ENCODE measurements around the gene GALNT13.
A peak's percentile ranks its signal among the peaks of the same experiment; 100 is the strongest.

GALNT13 gene

DNA sequence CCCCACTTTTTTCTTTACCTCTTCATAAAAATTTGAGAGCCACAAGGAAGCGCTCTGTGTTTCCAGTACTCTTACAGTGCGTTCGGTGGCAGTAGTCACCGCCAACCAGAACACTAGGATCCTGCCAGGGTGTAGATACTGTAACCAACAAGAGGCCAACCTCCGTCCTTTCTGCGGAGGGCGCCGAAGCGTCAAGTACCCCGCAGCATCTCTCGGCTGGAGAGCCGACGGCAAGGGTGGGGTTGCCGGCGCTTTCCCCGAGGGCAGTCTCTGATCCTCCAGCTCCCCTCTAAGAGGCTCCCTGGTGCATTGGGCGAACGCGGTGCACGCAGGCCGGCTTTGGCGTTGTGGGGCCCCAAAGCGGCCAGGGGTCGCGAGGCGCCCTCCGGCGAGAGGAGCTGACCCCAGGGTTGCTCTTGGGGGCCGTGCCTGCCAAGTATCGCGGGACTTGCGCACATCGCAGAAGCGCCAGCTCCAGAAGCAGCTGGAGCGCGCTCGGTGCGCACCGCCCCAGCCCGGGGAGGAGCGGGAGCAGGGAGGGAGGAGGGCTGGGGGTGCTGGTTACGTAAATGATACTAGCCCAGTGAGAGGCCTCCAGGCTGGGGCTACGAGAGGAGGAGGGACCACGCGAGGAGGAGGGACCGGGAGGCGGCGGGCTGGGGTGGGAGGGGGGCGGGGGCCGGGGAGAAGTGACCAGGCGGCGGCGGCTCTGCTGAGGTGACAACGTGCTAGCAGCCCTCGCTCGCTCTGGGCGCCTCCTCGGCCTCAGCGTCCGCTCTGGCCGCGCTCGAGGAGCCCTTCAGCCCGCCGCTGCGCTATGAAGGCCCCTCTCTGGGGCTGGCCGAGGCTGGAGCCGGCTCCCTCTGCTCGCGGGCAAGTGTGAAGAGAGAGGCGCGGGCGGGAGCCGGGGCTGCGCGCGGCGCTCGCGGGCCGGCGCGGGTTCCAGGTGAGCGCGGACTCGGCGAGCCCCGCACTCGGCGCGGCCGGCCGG, at the start of gene GALNT13:
Gene GALNT13, plus strand, starts transcription at position 692 of the 991 bp plus-strand sequence.
- Histone ChIP-seq H3K9me3 (ENCODE audit: control insufficient read depth in 5 of 5, low read length in 5 of 5) (no peaks in the 10 kb centered on the region), H3K27ac (ENCODE audit: low read depth, low read length) (no peak within 1 kb of the TSS), H3K36me3 (ENCODE audit: control insufficient read depth in 5 of 5, insufficient read depth in 5 of 5, low read length in 5 of 5) (no peaks in the 10 kb centered on the region), H3K4me3 (ENCODE audit: low read depth in 1 of 5, low read length in 5 of 5) (peak within 1 kb of the TSS; percentile 57 to 86 (median 70)), H3K9ac (ENCODE audit: low read length in 5 of 5) (peak within 1 kb of the TSS in 2 of 5 donors; percentile 32 to 66), H3K27me3 (ENCODE audit: control insufficient read depth in 5 of 5, insufficient read depth in 4 of 5, low read length in 5 of 5) (peaks cover 0 to 13% (median 2%) of the 10 kb centered on the region in 5 donors), H3K4me1 (ENCODE audit: control insufficient read depth in 5 of 5, insufficient read depth in 5 of 5, low read length in 5 of 5) (peaks cover 0 to 28% (median 22%) of the 10 kb centered on the region in 5 donors)

DNA sequence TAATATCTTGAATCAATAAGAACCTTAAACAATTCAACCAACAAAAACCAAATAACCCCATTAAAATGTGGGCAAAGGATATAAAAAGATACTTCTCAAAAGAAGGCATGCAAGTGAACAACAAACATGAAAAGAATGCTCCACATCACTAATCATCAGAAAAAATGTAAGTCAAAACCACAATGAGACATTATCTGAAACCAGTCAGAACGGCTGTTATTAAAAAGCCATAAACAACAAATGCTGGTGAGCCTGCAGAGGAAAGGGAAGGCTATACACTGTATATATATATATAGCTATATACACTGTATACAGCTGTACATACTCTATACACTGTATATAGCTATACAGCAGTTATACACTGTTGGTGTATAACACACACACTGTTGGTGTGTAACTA, 47.8 kb upstream of the GALNT13 start:
- H3K9me3 ChIP-seq (ENCODE audit: control insufficient read depth in 5 of 5, low read length in 5 of 5) = peaks cover 0 to 3% (median 0%) of the 10 kb centered on the region in 5 donors
- H3K36me3 ChIP-seq (ENCODE audit: control insufficient read depth in 5 of 5, insufficient read depth in 5 of 5, low read length in 5 of 5) = no peaks in the 10 kb centered on the region
- no peak overlapping the region for H3K4me3 ChIP-seq (ENCODE audit: low read depth in 1 of 5, low read length in 5 of 5)
- no peaks in the 10 kb centered on the region for H3K27me3 ChIP-seq (ENCODE audit: control insufficient read depth in 5 of 5, insufficient read depth in 4 of 5, low read length in 5 of 5)
- no peak overlapping the region for H3K9ac ChIP-seq (ENCODE audit: low read length in 5 of 5)
- H3K4me1 ChIP-seq (ENCODE audit: control insufficient read depth in 5 of 5, insufficient read depth in 5 of 5, low read length in 5 of 5) = no peaks in the 10 kb centered on the region
- no peak overlapping the region for H3K27ac ChIP-seq (ENCODE audit: low read depth, low read length)

DNA sequence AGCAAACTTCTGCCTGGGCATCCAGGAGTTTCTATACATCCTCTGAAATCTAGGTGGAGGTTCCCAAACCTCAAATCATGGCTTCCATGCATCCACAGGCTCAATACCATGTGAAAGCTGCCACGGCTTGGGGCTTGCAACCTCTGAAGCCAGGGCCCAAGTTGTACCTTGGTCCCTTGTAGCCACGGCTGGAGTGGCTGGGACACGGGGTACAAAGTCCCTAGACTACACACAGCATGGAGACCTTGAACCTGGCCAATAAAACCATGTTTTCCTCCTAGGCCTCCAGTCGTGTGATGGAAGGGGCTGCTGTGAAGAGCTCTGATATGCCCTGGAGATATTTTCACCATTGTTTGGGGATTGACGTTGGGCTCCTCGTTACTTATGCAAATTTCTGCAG, 43.4 kb upstream of the GALNT13 start:
- Histone ChIP-seq H3K9me3 (ENCODE audit: control insufficient read depth in 5 of 5, low read length in 5 of 5) (peaks cover 0 to 3% (median 0%) of the 10 kb centered on the region in 5 donors), H3K36me3 (ENCODE audit: control insufficient read depth in 5 of 5, insufficient read depth in 5 of 5, low read length in 5 of 5) (no peaks in the 10 kb centered on the region), H3K4me1 (ENCODE audit: control insufficient read depth in 5 of 5, insufficient read depth in 5 of 5, low read length in 5 of 5) (no peaks in the 10 kb centered on the region), H3K4me3 (ENCODE audit: low read depth in 1 of 5, low read length in 5 of 5) (no peak overlapping the region), H3K9ac (ENCODE audit: low read length in 5 of 5) (no peak overlapping the region), H3K27me3 (ENCODE audit: control insufficient read depth in 5 of 5, insufficient read depth in 4 of 5, low read length in 5 of 5) (no peaks in the 10 kb centered on the region), H3K27ac (ENCODE audit: low read depth, low read length) (no peak overlapping the region)

DNA sequence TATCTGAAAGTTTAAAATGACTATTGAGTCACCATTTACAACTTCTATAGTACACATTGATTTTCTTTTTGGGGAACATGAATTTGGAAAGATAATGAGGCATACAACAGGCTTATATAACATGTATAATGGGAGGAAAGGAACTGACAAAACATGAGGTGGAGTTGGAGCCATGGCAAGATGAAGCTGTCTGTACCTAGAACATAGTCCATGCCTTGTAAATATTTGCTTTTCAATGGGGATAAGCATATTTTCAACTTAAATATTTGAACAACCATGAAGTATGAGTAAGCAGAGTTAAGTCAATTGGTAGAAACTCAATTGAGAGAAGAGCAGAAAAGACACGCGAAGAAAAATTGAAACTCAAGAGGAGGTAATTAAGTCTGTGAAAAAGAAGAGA, 37.1 kb upstream of the GALNT13 start:
- no peak overlapping the region for H3K9ac ChIP-seq (ENCODE audit: low read length in 5 of 5)
- no peak overlapping the region for H3K4me3 ChIP-seq (ENCODE audit: low read depth in 1 of 5, low read length in 5 of 5)
- H3K4me1 ChIP-seq (ENCODE audit: control insufficient read depth in 5 of 5, insufficient read depth in 5 of 5, low read length in 5 of 5) = no peaks in the 10 kb centered on the region
- no peaks in the 10 kb centered on the region for H3K27me3 ChIP-seq (ENCODE audit: control insufficient read depth in 5 of 5, insufficient read depth in 4 of 5, low read length in 5 of 5)
- no peaks in the 10 kb centered on the region for H3K36me3 ChIP-seq (ENCODE audit: control insufficient read depth in 5 of 5, insufficient read depth in 5 of 5, low read length in 5 of 5)
- H3K27ac ChIP-seq (ENCODE audit: low read depth, low read length) = no peak overlapping the region
- peaks cover 0 to 4% (median 0%) of the 10 kb centered on the region in 5 donors for H3K9me3 ChIP-seq (ENCODE audit: control insufficient read depth in 5 of 5, low read length in 5 of 5)

DNA sequence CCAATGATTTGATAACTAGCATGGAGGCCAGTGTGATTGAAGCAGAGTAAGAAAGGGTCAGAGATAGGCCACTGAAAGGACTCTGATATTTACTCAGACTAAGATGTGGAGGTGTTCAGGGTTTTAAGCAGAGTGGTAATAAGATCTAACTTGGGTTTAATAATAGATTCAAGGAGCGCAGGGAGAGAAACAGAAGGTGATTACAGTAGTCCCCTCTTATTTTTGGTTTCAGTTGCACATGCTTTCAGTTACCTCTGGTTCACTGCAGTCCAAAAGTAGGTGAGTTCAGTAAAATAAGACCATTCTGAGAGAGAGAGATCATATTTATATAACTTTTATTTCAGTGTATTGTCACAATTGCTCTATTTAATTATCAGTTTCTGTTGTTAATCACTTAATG, 13.5 kb upstream of the GALNT13 start:
- no peak overlapping the region for H3K9ac ChIP-seq (ENCODE audit: low read length in 5 of 5)
- H3K36me3 ChIP-seq (ENCODE audit: control insufficient read depth in 5 of 5, insufficient read depth in 5 of 5, low read length in 5 of 5) = no peaks in the 10 kb centered on the region
- no peak overlapping the region for H3K27ac ChIP-seq (ENCODE audit: low read depth, low read length)
- no peaks in the 10 kb centered on the region for H3K4me1 ChIP-seq (ENCODE audit: control insufficient read depth in 5 of 5, insufficient read depth in 5 of 5, low read length in 5 of 5)
- H3K9me3 ChIP-seq (ENCODE audit: control insufficient read depth in 5 of 5, low read length in 5 of 5) = no peaks in the 10 kb centered on the region
- H3K4me3 ChIP-seq (ENCODE audit: low read depth in 1 of 5, low read length in 5 of 5) = no peak overlapping the region
- H3K27me3 ChIP-seq (ENCODE audit: control insufficient read depth in 5 of 5, insufficient read depth in 4 of 5, low read length in 5 of 5) = no peaks in the 10 kb centered on the region

DNA sequence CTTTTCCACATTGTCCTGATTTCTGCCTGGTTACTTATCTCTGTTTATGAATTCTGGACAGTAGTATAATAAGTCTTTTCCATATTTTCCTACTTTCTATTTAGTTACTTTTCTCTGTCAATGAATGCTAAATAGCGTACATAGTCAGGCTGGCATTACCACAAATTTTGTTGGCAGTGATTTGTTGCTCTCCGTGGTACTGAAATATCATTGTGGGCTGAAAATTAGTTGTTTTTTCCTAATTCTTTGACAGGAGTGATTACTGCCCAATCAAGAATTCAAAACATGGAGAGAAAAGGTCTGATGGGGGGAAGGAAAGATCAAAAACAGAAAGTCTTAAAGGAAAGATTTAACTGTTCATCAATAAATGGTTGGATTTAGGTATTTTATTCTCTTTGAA, 7.7 kb upstream of the GALNT13 start:
- no peaks in the 10 kb centered on the region for H3K9me3 ChIP-seq (ENCODE audit: control insufficient read depth in 5 of 5, low read length in 5 of 5)
- H3K36me3 ChIP-seq (ENCODE audit: control insufficient read depth in 5 of 5, insufficient read depth in 5 of 5, low read length in 5 of 5) = no peaks in the 10 kb centered on the region
- no peaks in the 10 kb centered on the region for H3K27me3 ChIP-seq (ENCODE audit: control insufficient read depth in 5 of 5, insufficient read depth in 4 of 5, low read length in 5 of 5)
- no peak overlapping the region for H3K4me3 ChIP-seq (ENCODE audit: low read depth in 1 of 5, low read length in 5 of 5)
- H3K27ac ChIP-seq (ENCODE audit: low read depth, low read length) = no peak overlapping the region
- H3K4me1 ChIP-seq (ENCODE audit: control insufficient read depth in 5 of 5, insufficient read depth in 5 of 5, low read length in 5 of 5) = no peaks in the 10 kb centered on the region
- no peak overlapping the region for H3K9ac ChIP-seq (ENCODE audit: low read length in 5 of 5)

DNA sequence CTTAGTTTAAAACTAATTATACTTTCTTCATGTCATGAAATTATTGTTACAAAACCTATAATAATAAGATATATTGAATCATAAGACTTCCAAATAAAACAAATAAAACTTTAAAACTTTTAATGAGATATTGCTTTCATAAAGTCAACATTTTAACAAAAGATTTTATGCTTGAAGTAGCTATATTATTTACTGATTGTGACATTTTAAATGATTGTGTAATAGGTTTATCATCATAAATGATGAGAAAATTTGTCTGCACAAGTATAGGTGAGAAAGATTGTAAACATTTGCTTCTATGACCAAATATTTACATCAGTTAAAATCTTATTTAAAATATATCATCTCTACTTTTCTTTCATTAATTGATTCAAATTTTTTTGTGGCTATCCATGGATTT, 5.1 kb upstream of the GALNT13 start:
- H3K4me1 ChIP-seq (ENCODE audit: control insufficient read depth in 5 of 5, insufficient read depth in 5 of 5, low read length in 5 of 5) = peaks cover 0 to 10% (median 5%) of the 10 kb centered on the region in 5 donors

DNA sequence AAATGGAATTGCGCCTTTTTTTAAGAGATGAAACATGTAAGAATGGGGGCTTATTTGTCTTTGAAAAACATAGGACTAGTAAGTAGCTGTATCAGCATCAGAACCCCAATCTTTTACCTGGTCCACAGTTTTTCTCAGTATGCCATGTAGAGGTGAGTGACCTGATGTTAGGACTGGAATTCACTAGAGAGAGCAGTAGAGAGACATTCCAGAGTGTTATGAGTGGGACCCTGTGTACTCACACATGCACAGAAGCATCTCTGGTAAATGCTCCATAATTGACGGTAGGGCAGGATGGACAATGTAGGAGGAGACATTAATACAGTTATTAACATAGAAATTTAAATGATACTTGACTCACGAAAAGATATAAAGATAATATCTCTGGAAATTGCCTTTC, 1.4 kb upstream of the GALNT13 start:
- peaks cover 0 to 13% (median 2%) of the 10 kb centered on the region in 5 donors for H3K27me3 ChIP-seq (ENCODE audit: control insufficient read depth in 5 of 5, insufficient read depth in 4 of 5, low read length in 5 of 5)
- no peaks in the 10 kb centered on the region for H3K36me3 ChIP-seq (ENCODE audit: control insufficient read depth in 5 of 5, insufficient read depth in 5 of 5, low read length in 5 of 5)
- H3K4me3 ChIP-seq (ENCODE audit: low read depth in 1 of 5, low read length in 5 of 5) = no peak overlapping the region
- H3K9ac ChIP-seq (ENCODE audit: low read length in 5 of 5) = no peak overlapping the region
- H3K9me3 ChIP-seq (ENCODE audit: control insufficient read depth in 5 of 5, low read length in 5 of 5) = no peaks in the 10 kb centered on the region
- H3K4me1 ChIP-seq (ENCODE audit: control insufficient read depth in 5 of 5, insufficient read depth in 5 of 5, low read length in 5 of 5) = peaks cover 0 to 28% (median 22%) of the 10 kb centered on the region in 5 donors
- no peak overlapping the region for H3K27ac ChIP-seq (ENCODE audit: low read depth, low read length)

More for the DNA sequence above, 5.1 kb upstream of the GALNT13 start:
- no peak overlapping the region for H3K27ac ChIP-seq (ENCODE audit: low read depth, low read length)
- H3K27me3 ChIP-seq (ENCODE audit: control insufficient read depth in 5 of 5, insufficient read depth in 4 of 5, low read length in 5 of 5) = peaks cover 0 to 3% (median 0%) of the 10 kb centered on the region in 5 donors
- H3K9ac ChIP-seq (ENCODE audit: low read length in 5 of 5) = no peak overlapping the region
- no peaks in the 10 kb centered on the region for H3K9me3 ChIP-seq (ENCODE audit: control insufficient read depth in 5 of 5, low read length in 5 of 5)
- H3K4me3 ChIP-seq (ENCODE audit: low read depth in 1 of 5, low read length in 5 of 5) = no peak overlapping the region
- no peaks in the 10 kb centered on the region for H3K36me3 ChIP-seq (ENCODE audit: control insufficient read depth in 5 of 5, insufficient read depth in 5 of 5, low read length in 5 of 5)

DNA sequence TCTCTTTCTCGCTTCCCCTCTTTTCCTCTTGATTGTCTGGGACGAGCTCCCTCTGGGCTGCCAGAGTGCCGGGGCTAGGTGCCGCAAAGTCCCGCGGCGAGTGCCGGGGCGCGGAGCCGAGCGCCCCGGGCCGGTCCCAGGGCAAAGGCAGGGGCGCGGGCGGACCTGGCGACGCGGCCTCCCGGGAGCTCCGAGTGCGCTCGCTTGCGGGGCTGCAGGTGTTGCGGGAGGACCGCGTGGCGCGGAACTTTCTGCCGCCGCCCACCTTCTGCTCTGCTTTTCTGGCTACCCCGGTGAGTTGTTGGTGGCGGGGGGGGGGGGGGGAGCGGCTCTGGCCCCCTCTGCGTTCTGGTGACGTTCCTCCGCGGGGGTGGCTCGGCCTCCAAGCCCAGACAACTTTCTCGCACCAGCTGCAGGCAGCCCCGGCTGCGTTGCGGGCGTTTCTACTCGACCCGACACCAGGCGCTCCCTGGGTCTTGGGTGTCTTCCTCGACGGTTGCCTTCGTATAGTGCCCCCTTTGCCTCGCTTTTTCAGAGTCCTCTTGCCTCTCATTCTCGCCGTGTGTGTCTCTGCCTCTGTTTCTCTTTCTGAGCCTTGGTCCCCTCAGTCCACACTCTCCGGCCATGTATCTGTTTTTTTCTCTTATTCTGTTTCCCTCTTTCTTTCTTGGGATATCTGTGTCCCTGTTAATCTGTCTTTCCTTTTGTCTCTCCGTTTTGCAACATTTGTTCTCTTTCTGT, 759 bp downstream of the GALNT13 start:
- Histone ChIP-seq H3K27ac (ENCODE audit: low read depth, low read length) (no peak overlapping the region), H3K4me3 (ENCODE audit: low read depth in 1 of 5, low read length in 5 of 5) (peak overlapping the region; percentile 45 to 76 (median 65)), H3K4me1 (ENCODE audit: control insufficient read depth in 5 of 5, insufficient read depth in 5 of 5, low read length in 5 of 5) (peaks cover 0 to 28% (median 22%) of the 10 kb centered on the region in 5 donors), H3K27me3 (ENCODE audit: control insufficient read depth in 5 of 5, insufficient read depth in 4 of 5, low read length in 5 of 5) (peaks cover 0 to 13% (median 2%) of the 10 kb centered on the region in 5 donors), H3K36me3 (ENCODE audit: control insufficient read depth in 5 of 5, insufficient read depth in 5 of 5, low read length in 5 of 5) (no peaks in the 10 kb centered on the region), H3K9me3 (ENCODE audit: control insufficient read depth in 5 of 5, low read length in 5 of 5) (no peaks in the 10 kb centered on the region), H3K9ac (ENCODE audit: low read length in 5 of 5) (peak overlapping the region in 1 of 5 donors; percentile 25)
